BLaER1 (cell line): Measurements from ENCODE around the gene KNCN.

ENCODE experiments used
- H3K27ac ChIP-seq: shearing (Covaris generic); formaldehyde crosslinking; 2 replicates; pipeline ENCODE4 v1.8.1; 2022
- H3K27me3 ChIP-seq: shearing (Covaris generic); formaldehyde crosslinking; 2 replicates; pipeline ENCODE4 v1.8.1; 2022
- H3K36me3 ChIP-seq: shearing (Covaris generic); formaldehyde crosslinking; 2 replicates; pipeline ENCODE4 v1.8.1; 2022
- H3K4me1 ChIP-seq: shearing (Covaris generic); formaldehyde crosslinking; 2 replicates; pipeline ENCODE4 v1.8.1; 2022
- H3K4me2 ChIP-seq: shearing (Covaris generic); formaldehyde crosslinking; 2 replicates; pipeline ENCODE4 v1.8.1; 2022
- H3K4me3 ChIP-seq: shearing (Covaris generic); formaldehyde crosslinking; 2 replicates; pipeline ENCODE4 v1.8.1; 2022
- H3K9ac ChIP-seq: shearing (Covaris generic); formaldehyde crosslinking; 2 replicates; pipeline ENCODE4 v1.8.1; 2022
- H3K9me3 ChIP-seq: shearing (Covaris generic); formaldehyde crosslinking; 2 replicates; pipeline ENCODE4 v1.8.1; 2022
- H4K20me1 ChIP-seq: shearing (Covaris generic); formaldehyde crosslinking; 2 replicates; pipeline ENCODE4 v1.8.1; 2022
- Cebpa-rat ChIP-seq: shearing (Covaris generic); IDR thresholded peaks from 2 replicates; pipeline ENCODE4 v1.8.1; 2022

KNCN gene

DNA sequence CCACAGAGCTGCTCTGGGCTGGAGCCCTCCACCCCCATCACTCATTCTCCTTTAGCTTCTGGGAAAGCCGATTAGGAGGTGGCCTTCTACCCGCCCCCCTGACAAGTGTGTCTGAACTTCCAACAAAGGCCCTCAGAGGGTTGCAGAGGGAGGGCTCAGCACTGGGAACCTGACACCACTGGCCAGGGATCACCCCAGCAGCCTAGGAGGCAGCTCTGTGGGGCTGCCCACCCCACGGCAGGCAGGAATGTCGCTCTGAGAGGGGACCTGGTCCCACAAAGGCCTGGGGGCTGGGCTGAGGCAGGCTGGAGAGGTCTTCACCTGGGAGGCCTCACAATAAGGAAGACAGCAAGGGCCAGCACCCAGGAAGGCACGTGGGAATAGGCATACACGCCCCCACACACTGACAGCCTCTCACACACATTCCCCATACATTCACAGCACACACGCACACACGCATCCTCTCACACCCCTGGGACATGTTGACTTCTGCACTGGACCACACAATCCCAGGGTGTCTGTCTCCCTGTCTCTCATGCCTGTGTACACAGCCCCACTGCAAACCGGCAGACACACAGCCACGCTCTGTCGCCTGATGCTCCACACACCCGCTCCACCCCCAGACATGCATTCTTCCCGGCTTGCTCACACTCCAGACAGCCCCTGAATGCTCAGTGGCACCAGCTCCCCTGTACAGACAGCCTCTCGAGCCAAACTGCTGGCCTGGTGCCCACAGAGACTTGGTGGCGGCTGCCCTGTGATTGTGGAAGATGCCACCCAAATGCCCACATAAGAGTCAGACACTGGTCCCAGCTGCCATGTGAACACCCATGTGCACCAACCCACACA is 31.2 kb downstream of the KNCN start:
- H3K4me1 ChIP-seq, result no peaks in the 10 kb centered on the region
- H3K36me3 ChIP-seq, result no peaks in the 10 kb centered on the region
- H3K4me2 ChIP-seq, result no peak overlapping the region
- no peak for TF ChIP-seq Cebpa-rat
- 0 out of 2 replicates have a peak, but pooled peaks cover under 1% of the 10 kb centered on the region for H4K20me1 ChIP-seq
- no peaks in the 10 kb centered on the region for H3K9me3 ChIP-seq
- H3K27me3 ChIP-seq, result peaks cover 9% of the 10 kb centered on the region
- H3K4me3 ChIP-seq, result no peak overlapping the region
- H3K27ac ChIP-seq, result no peak overlapping the region
- no peak overlapping the region for H3K9ac ChIP-seq

- no peaks in the 10 kb centered on the region for H3K36me3 ChIP-seq
- no peak overlapping the region for H3K9ac ChIP-seq
- H3K9me3 ChIP-seq, result no peaks in the 10 kb centered on the region
- no peak for TF ChIP-seq Cebpa-rat
- no peaks in the 10 kb centered on the region for H3K4me1 ChIP-seq
- H3K4me2 ChIP-seq, result no peak overlapping the region
- no peaks in the 10 kb centered on the region for H4K20me1 ChIP-seq
- H3K27me3 ChIP-seq, result peaks cover 4% of the 10 kb centered on the region; the same call in 1 of the 2 replicates
- no peak overlapping the region for H3K27ac ChIP-seq
- H3K4me3 ChIP-seq, result no peak overlapping the region
Measured at GRCh38 chr1:46519209-46519608, 32.2 kb downstream of the KNCN start.

DNA sequence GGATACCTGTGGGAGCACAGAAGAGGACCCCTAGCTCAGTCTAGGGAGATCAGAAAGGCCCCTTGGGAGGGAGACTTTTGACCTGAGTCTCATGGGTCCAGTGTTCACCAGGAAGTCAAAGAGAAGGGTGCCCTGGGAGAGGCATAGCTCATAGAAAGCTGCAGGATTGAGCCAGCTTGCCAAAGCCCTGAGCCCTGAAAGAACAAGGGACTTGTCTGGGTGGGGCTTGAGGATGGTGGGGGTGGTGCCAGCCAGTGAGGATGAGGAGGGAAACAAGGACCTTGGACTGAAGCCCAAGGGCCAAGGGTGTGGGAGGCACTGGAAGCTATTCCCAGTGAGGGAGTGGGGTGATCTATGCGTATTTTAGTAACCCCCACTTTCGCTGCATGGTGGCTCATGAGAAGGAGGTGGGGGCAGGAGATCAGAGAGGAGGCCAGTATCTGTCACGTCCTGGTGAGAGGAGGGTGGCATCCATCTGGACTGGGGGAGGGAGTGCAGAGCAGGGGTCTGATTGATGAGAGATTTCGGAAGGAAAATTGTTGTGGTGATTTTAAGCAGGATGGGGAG is 33.4 kb downstream of the KNCN start:
- Histone ChIP-seq H3K9ac (no peak overlapping the region), H3K27me3 (peaks cover 4% of the 10 kb centered on the region; the same call in 1 of the 2 replicates), H3K36me3 (no peaks in the 10 kb centered on the region), H3K4me3 (no peak overlapping the region), H3K9me3 (no peaks in the 10 kb centered on the region), H4K20me1 (no peaks in the 10 kb centered on the region), H3K27ac (no peak overlapping the region), H3K4me2 (no peak overlapping the region), H3K4me1 (no peaks in the 10 kb centered on the region)
- TF ChIP-seq Cebpa-rat, result no peak

GRCh38 chr1:46517010-46517600 is 34.3 kb downstream of the KNCN start:
- no peaks in the 10 kb centered on the region for H3K9me3 ChIP-seq
- no peak overlapping the region for H3K4me2 ChIP-seq
- no peak for TF ChIP-seq Cebpa-rat
- peaks cover 4% of the 10 kb centered on the region; the same call in 1 of the 2 replicates for H3K27me3 ChIP-seq
- H3K4me1 ChIP-seq, result no peaks in the 10 kb centered on the region
- H4K20me1 ChIP-seq, result no peaks in the 10 kb centered on the region
- H3K36me3 ChIP-seq, result no peaks in the 10 kb centered on the region
- no peak overlapping the region for H3K27ac ChIP-seq
- no peak overlapping the region for H3K9ac ChIP-seq
- H3K4me3 ChIP-seq, result no peak overlapping the region

GRCh38 chr1:46516200-46516950 is 35.1 kb downstream of the KNCN start:
- H3K27me3 ChIP-seq, result peaks cover 4% of the 10 kb centered on the region; the same call in 1 of the 2 replicates
- no peak overlapping the region for H3K4me2 ChIP-seq
- no peaks in the 10 kb centered on the region for H3K9me3 ChIP-seq
- no peaks in the 10 kb centered on the region for H3K4me1 ChIP-seq
- H4K20me1 ChIP-seq, result no peaks in the 10 kb centered on the region
- no peak overlapping the region for H3K9ac ChIP-seq
- H3K27ac ChIP-seq, result no peak overlapping the region
- H3K36me3 ChIP-seq, result no peaks in the 10 kb centered on the region
- no peak overlapping the region for H3K4me3 ChIP-seq
- TF ChIP-seq Cebpa-rat, result no peak

- Histone ChIP-seq H3K9me3 (no peaks in the 10 kb centered on the region), H3K4me2 (no peak overlapping the region), H3K27me3 (peaks cover 4% of the 10 kb centered on the region; the same call in 1 of the 2 replicates), H3K36me3 (no peaks in the 10 kb centered on the region), H3K9ac (no peak overlapping the region), H3K4me1 (no peaks in the 10 kb centered on the region), H4K20me1 (no peaks in the 10 kb centered on the region), H3K27ac (no peak overlapping the region), H3K4me3 (no peak overlapping the region)
- no peak for TF ChIP-seq Cebpa-rat
Measured at GRCh38 chr1:46515576-46515975, 35.9 kb downstream of the KNCN start.

DNA sequence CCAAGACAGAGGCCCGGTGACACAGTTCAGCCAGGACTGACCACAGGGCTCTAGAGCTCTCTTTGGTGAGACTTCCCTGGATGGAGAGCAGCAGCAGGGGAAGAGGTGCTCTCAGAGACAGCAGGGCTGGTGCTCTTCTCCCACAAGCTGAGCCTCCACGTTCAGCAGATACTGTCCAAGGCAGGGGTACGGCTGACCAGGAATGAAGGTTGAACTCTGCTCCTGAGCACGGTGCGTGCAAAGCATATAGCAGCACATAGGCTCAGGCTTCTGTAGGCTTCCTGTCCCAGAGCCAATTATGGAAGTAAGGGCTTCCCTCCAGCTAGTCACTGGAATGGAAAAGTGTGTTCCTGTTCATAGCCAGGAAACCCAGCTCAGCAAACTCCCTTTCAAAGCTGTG is 37.9 kb downstream of the KNCN start:
- Histone ChIP-seq H3K4me2 (no peak overlapping the region), H3K27ac (no peak overlapping the region), H3K9ac (no peak overlapping the region), H3K4me1 (no peaks in the 10 kb centered on the region), H3K4me3 (no peak overlapping the region), H3K27me3 (peaks cover 4% of the 10 kb centered on the region; the same call in 1 of the 2 replicates), H3K9me3 (no peaks in the 10 kb centered on the region), H4K20me1 (no peaks in the 10 kb centered on the region), H3K36me3 (no peaks in the 10 kb centered on the region)
- TF ChIP-seq Cebpa-rat, result no peak

DNA sequence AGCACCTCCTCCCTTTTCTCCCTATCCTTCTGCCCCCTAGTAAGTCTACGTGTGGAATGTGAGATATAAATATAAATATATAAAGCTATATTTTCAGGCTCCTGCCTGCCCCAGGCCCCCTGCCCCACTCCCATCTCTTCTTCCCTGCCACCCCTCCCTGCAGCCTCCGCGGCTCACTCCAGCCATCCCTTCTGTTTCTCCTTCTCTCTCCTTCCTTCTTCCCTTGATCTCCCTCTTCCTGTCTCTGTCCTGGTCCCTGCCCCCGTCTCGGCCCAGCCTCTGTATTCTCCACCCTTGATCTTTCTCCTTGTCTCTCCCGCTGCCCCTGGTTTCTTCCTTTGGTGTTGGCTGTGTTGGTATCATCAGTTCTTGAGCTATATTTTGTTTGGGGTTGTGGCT is 38.7 kb downstream of the KNCN start:
- no peak overlapping the region for H3K27ac ChIP-seq
- H3K4me3 ChIP-seq, result no peak overlapping the region
- peaks cover 4% of the 10 kb centered on the region; the same call in 1 of the 2 replicates for H3K27me3 ChIP-seq
- TF ChIP-seq Cebpa-rat, result no peak
- H3K4me1 ChIP-seq, result no peaks in the 10 kb centered on the region
- H3K36me3 ChIP-seq, result no peaks in the 10 kb centered on the region
- H4K20me1 ChIP-seq, result no peaks in the 10 kb centered on the region
- H3K9ac ChIP-seq, result no peak overlapping the region
- no peak overlapping the region for H3K4me2 ChIP-seq
- no peaks in the 10 kb centered on the region for H3K9me3 ChIP-seq

DNA sequence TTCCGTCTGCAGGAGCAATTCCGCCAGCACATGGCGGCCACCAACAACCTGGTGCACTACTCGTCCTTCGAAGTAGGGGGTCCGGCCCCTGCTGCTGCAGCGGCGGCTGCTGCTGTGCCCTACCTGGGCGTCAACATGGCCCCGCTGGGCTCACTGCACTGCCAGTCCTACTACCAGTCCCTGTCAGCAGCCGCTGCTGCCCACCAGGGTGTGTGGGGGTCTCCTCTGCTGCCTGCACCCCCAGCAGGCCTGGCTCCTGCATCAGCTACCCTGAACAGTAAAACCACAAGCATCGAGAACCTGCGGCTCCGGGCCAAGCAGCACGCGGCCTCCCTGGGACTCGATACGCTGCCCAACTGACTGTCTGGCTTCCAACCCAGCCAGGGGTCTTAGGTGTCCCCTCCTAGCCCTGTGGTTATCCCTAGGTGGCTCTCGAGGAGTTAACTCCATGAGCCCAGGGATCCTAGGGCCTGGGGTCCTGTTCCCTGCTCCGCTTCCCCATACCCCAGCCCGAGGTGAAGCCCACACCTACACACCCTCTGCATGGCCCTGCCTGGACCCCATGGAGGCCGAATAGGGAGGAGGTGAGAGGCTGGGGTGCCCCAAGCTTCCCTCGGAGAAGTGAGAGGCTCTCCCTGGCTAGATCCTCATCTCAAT is 39.2 kb downstream of the KNCN start:
- no peaks in the 10 kb centered on the region for H3K9me3 ChIP-seq
- H3K4me2 ChIP-seq, result no peak overlapping the region
- H4K20me1 ChIP-seq, result no peaks in the 10 kb centered on the region
- no peak overlapping the region for H3K4me3 ChIP-seq
- TF ChIP-seq Cebpa-rat, result no peak
- H3K27ac ChIP-seq, result no peak overlapping the region
- peaks cover 4% of the 10 kb centered on the region; the same call in 1 of the 2 replicates for H3K27me3 ChIP-seq
- H3K36me3 ChIP-seq, result no peaks in the 10 kb centered on the region
- H3K9ac ChIP-seq, result no peak overlapping the region
- no peaks in the 10 kb centered on the region for H3K4me1 ChIP-seq
